ENCODE data around the gene NPR1. TPM values are rescaled to one million over a fixed set of nuclear protein-coding genes. Genes with fewer than 3 reads are reported as not detected.
"Not testable (repeated sequence)": the region's sequence is repeated elsewhere in the genome, so short reads cannot be mapped to it uniquely, and the experiment has no call there.

The NPR1 gene
- total and polyA plus RNA-seq, 4 donors = 2.8 to 15.8 (median 8.7) TPM

- Histone ChIP-seq H3K27me3 (ENCODE audit: control insufficient read depth in 4 of 4, insufficient read depth in 4 of 4, low read length in 3 of 4) (no peaks in the 10 kb centered on the region), H3K27ac (ENCODE audit: low read depth in 1 of 2, low read length in 2 of 2) (no peak overlapping the region), H3K9ac (ENCODE audit: low read depth in 1 of 2, low read length in 2 of 2) (no peak overlapping the region), H3K9me3 (ENCODE audit: control insufficient read depth in 4 of 4, low read length in 3 of 4) (no peaks in the 10 kb centered on the region), H3K4me3 (ENCODE audit: low read depth in 1 of 3, low read length in 3 of 3) (no peak overlapping the region), H3K36me3 (ENCODE audit: control insufficient read depth in 4 of 4, insufficient read depth in 3 of 4, low read depth in 1 of 4, low read length in 3 of 4) (peaks cover 16 to 61% (median 52%) of the 10 kb centered on the region in 4 donors), H3K4me1 (ENCODE audit: control insufficient read depth in 4 of 4, insufficient read depth in 4 of 4, low read length in 3 of 4) (peaks cover 13 to 36% (median 18%) of the 10 kb centered on the region in 4 donors)
- TF ChIP-seq ZBTB33 (IDR thresholded peaks at IDR 0.05) = no peak
- no peak for TF ChIP-seq JUND (IDR thresholded peaks at IDR 0.05)
- TF ChIP-seq RAD21 (IDR thresholded peaks at IDR 0.05) = no peak
- no peak for TF ChIP-seq FOXA2 (IDR thresholded peaks at IDR 0.05)
- TF ChIP-seq REST (IDR thresholded peaks at IDR 0.05) = no peak
- no peak for TF ChIP-seq CTCF (IDR thresholded peaks at IDR 0.05; ENCODE audit: low read depth, low read length, missing input control)
- no peak for TF ChIP-seq HNF4A (conservative IDR thresholded peaks at IDR 0.05)
- WGBS = 92% methylated on average over 3 of the region's 3 CpGs
- DNase-seq (ENCODE audit: low spot score) = no peak
Observed at GRCh38 chr1:153639280-153639679, 39.2 kb upstream of the NPR1 start.

GRCh38 chr1:153640213-153640612, 38.3 kb upstream of the NPR1 start:
- 98% methylated on average over 5 of the region's 5 CpGs for WGBS
- not testable (repeated sequence) for H3K9ac ChIP-seq (ENCODE audit: low read depth in 1 of 2, low read length in 2 of 2); H3K9me3 ChIP-seq (ENCODE audit: control insufficient read depth in 4 of 4, low read length in 3 of 4); DNase-seq (ENCODE audit: low spot score); H3K4me3 ChIP-seq (ENCODE audit: low read depth in 1 of 3, low read length in 3 of 3); H3K27ac ChIP-seq (ENCODE audit: low read depth in 1 of 2, low read length in 2 of 2); H3K27me3 ChIP-seq (ENCODE audit: control insufficient read depth in 4 of 4, insufficient read depth in 4 of 4, low read length in 3 of 4)
- H3K36me3 ChIP-seq (ENCODE audit: control insufficient read depth in 4 of 4, insufficient read depth in 3 of 4, low read depth in 1 of 4, low read length in 3 of 4) = peaks cover 19 to 69% (median 57%) of the 10 kb centered on the region in 4 donors
- H3K4me1 ChIP-seq (ENCODE audit: control insufficient read depth in 4 of 4, insufficient read depth in 4 of 4, low read length in 3 of 4) = peaks cover 9 to 33% (median 21%) of the 10 kb centered on the region in 4 donors

- peaks cover 23 to 75% (median 64%) of the 10 kb centered on the region in 4 donors for H3K36me3 ChIP-seq (ENCODE audit: control insufficient read depth in 4 of 4, insufficient read depth in 3 of 4, low read depth in 1 of 4, low read length in 3 of 4)
- DNase-seq (ENCODE audit: low spot score) = no peak
- no peak overlapping the region for H3K27ac ChIP-seq (ENCODE audit: low read depth in 1 of 2, low read length in 2 of 2)
- H3K27me3 ChIP-seq (ENCODE audit: control insufficient read depth in 4 of 4, insufficient read depth in 4 of 4, low read length in 3 of 4) = no peaks in the 10 kb centered on the region
- H3K9me3 ChIP-seq (ENCODE audit: control insufficient read depth in 4 of 4, low read length in 3 of 4) = no peaks in the 10 kb centered on the region
- 91% methylated on average over 6 of the region's 6 CpGs for WGBS
- H3K9ac ChIP-seq (ENCODE audit: low read depth in 1 of 2, low read length in 2 of 2) = no peak overlapping the region
- peaks cover 3 to 29% (median 17%) of the 10 kb centered on the region in 4 donors for H3K4me1 ChIP-seq (ENCODE audit: control insufficient read depth in 4 of 4, insufficient read depth in 4 of 4, low read length in 3 of 4)
- no peak overlapping the region for H3K4me3 ChIP-seq (ENCODE audit: low read depth in 1 of 3, low read length in 3 of 3)
- no peak for TF ChIP-seq ATF3 (IDR thresholded peaks at IDR 0.05)
Observed at GRCh38 chr1:153640861-153641260, 37.6 kb upstream of the NPR1 start.

All from liver (tissue), 9 donors.